GM21360 (cell line): ENCODE measurements around the gene GJB2.

Source experiments
- ATAC-seq: cut with Tn5 transposase; IDR thresholded peaks from one replicate; pipeline ENCODE4 v1.9.1; 2021; ENCODE audit warnings: mild to moderate bottlenecking, moderate library complexity; ENCODE audit not compliant: unreplicated experiment

Gene GJB2

DNA sequence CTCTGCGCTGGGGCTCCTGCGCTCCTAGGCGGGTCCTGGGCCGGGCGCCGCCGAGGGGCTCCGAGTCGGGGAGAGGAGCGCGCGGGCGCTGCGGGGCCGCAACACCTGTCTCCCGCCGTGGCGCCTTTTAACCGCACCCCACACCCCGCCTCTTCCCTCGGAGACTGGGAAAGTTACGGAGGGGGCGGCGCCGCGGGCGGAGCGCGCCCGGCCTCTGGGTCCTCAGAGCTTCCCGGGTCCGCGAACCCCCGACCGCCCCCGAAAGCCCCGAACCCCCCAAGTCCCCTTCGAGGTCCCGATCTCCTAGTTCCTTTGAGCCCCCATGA, at the start of gene GJB2:
TSS of gene GJB2 (minus strand) at position 103 of the 326 bp plus-strand sequence. CDS start 3,357 bp downstream, outside the sequence.
- no peak for ATAC-seq

DNA sequence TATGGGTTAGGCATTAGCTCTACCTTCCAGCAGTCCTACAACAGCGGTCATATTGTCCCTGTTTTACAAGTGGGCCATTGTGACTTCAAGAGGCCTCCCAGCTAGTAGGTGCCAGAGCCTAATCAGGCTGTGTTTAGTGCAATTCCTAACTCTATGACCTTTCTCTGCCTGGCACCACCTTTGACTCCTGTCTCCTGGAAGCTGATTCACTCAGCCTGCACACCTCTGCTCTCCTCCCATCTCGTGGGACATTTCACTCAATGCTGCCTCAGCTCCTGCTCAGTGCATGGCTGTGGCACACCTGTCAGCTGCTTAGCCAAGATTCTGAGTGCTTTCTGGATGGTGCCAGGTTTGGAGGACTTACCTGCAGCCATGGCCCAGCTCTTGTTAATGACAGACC, 48.9 kb upstream of the GJB2 start:
- no peak for ATAC-seq

DNA sequence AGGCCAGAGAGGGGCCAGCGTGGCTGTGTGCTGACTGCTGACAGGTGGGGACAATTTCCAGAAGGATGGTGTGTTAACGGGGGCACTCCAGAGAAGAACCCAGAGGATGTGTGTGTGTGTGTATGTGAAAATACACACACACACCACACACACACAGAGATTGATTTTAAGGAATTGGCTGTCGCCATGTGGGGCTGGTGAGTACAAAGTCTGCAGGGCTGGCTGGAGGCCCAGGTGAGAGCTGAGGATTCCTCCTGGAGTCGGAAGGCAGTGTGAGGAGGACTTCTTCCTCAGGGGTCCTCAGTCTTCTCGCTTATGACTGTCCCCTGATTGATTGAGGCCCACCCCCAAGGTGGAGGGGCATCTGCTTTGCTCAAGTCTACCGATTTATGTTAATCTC, 47.0 kb upstream of the GJB2 start:
- ATAC-seq = no peak

DNA sequence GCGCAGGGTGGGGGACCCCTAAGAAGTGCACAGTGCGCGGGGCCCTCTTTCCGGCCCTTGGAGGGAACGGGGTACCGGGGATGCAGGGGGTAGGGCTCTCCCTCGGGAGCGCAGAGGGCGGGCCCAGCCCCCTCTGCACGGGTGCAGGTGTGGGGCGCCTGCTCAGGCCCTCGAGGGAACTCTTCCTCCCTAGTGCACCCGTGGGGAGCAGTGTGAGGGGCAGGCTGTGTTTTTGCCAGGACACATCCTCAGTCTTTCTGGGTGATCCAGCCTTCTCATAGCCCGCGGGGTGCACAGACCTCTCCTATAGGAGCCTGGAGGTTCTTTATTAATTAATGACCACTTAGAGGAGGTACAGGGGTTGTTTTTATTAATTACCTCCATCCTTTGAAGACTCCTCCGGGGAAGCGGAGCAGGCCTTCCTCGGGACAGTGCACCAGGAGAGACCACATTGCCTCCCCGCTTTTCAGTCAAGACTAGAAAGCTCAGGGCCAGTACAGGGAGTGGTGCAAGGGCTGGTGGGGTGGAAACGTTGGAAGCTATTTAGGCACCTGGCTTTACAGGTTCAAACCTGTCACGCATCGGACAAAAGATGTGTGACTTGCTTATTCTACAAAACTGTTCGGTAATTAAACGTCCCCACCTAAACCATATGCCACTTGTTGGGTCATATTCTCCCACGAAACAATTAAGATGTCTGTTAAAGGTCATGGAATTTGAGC, 40.0 kb upstream of the GJB2 start:
- no peak for ATAC-seq

DNA sequence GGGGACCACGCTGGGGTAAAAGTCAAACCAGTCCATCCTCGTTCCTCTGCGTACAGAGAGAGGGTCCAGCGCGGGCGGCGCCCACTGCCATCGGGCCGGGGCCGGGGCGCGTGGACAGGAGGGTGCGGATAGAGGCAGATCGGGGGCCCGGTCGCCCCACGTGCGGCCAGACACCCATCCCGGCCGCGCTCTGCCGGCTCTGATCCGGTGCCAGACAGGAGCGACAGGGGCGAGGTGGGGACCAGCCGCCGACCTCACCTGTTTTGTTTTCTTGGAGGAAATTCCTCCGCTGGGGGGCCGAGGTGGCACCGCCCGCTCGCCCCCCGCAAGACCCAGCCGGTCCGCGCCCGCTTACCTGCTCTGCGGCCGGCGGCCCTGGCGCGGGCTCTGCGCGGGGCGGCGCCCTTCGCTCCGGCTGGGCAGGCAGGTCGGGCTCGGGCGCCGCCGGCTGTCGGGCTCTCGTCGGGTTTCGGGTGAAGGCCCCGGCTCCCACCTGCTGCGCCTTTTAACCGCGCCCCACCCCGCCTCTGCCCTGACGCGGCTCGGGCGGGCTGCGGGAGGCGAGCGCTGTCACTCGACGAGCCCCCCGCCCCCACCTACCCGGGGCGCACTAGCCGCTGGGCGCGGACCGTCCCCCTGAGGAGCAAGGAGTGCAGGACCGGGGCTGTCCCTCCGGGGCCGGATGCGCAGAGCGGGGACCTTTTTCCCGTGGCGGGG, 39.3 kb upstream of the GJB2 start, which contains the start of gene GJB6:
TSS of gene GJB6 (minus strand) at position 481 of the 717 bp plus-strand sequence. CDS start 8,839 bp downstream, outside the sequence.
- ATAC-seq = no peak

DNA sequence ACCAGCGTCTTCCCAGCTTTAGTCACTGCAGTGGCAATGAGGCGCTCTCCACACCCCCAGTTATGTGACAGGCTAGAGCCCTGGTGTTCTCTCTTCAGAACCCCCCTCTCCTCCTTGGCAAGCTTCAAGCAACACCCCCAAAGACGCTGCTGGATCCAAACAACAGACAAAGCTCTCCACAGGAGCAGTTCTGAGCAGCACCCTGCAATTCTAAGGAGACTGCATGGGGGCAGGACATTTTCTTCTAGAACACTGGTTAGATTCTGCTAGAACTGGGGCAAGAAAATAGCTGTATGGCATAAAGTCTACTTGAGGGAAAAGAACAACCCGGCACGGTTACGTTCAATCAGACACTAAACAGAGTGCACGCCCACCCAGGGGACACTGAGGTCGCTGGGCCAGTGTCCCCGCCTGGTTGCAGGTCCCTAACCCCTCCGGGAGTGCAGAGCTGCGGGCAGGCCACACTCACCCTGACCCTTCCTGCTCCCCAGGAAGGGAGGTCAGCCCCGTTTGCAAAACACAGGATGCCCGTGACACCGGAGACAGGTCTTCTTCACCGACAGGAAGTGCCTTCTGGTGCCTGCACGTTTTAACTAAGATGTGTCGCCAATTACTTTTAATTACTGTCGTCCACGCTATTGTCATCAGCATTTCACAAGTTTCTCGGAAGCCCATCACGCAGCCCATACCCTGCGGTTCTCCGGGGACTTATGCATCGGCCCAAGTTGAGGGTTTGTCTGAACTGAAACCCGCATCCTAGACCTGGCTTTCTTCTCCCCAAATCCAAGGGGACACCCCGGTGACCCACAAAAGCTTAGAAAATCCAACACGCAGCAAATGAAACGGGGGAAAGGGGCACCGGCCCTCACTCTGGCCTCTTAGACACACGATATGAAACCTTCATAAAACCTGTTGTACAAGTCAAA, 38.4 kb upstream of the GJB2 start:
- no peak for ATAC-seq

DNA sequence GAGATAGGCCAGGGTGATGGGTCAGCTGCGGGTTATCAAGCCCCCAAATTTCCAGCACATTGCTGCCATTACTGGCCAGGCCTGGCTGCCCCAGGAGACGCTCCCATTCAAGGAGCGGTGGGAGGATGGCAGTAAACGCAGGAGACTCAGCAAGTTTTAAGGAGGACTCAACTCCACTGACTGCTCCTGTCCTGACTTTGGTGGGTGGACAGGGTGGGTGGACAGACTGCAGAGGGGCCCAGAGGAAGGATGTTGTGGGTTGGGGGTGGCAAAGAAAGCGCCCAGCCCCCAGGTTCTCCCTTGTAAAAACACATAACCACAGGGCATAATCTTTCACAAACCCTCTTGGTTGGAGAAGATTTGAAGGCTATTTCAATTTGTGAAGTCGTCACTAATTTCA, 35.0 kb upstream of the GJB2 start:
- no peak for ATAC-seq

DNA sequence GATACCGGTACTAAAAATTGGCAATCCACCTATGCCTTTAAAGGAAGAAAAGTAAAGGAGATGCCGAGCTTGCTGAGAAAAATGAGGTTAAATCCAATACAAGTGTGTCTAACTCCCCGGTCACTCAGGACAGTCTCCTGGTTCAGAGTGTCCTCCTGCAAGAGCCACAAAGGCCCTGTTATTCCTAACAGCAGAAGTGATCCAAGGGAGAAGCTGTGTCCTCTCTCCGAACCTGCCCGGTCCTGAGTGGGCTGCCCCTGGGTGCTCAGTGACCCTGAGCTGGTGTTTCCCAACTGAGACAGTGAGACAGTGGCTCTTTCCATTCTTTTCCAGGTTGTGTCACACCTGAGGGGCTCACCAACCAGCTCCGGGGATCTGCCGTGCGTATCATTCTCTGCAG, 34.5 kb upstream of the GJB2 start:
- no peak for ATAC-seq

DNA sequence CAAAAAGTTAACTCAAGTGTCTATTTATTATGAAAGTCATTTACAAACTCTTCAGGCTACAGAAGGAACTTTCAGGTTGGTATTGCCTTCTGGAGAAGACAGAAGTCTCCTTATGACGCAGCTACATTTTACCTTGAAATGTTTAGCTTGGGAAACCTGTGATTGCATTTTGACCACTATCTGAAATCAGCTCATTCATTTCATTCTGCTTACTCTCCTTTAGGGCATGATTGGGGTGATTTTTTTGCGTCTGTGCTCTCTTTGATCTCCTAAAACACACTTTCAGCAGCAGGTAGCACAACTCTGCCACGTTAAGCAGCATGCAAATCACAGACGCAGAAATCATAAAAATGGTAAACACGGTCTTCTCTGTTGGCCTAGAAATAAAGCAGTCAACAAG, 29.8 kb upstream of the GJB2 start:
- ATAC-seq = no peak

DNA sequence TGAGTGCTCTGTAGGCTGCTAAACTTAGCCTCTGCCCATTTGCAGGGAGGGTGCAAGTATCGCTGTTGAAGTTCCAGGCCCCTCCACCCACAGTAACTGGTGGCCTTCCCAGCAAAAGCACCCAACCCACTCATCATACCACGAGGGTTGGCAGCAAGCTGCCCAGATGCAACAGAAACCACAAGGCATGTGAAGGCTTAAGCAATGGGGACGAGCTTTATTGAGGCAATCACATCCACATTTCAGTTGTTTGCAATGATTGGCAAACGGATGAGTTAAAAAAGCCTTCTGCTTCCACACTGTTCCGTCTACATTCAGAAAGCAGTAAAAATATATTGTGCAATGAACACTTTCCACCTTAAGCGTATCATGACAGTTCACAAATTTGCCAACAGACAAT, 29.0 kb upstream of the GJB2 start:
- ATAC-seq = no peak

DNA sequence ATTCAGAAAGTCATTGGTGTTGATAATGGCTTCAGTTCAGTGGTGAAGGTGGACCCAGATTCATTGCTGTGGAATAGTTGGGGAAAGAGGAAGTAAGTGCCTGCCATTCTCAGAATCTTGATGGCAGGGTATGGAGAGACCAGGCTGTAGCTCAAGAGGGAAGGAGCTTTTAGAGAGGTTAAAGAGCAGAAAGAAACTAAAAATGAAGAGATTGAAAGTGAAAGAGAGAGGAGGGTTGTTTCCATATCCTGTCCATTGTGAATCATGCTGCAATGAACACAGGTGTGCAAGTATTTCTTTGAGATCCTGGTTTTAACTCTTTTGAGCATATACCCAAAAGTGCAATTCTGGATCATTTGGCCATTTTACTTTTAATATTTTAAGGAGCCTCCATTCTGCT, 26.8 kb upstream of the GJB2 start:
- no peak for ATAC-seq

DNA sequence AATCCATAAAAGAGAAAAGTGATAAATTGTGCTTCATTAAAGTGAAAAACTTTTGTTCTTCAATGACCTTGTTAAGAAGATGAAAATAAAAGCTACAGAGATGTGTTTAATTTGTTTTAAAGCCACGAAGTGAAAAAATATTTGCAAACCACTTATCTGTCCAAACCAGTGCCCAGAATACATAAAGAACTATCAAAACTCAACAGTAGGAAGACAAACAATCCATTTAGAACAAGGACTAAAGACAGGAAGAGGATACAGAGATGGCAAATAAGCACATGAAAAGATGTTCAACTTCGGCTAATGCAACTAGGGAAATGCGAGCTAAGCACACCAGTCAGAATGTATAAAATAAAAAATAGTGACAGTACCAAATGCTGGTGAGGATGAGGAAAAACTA, 24.4 kb upstream of the GJB2 start:
- no peak for ATAC-seq

DNA sequence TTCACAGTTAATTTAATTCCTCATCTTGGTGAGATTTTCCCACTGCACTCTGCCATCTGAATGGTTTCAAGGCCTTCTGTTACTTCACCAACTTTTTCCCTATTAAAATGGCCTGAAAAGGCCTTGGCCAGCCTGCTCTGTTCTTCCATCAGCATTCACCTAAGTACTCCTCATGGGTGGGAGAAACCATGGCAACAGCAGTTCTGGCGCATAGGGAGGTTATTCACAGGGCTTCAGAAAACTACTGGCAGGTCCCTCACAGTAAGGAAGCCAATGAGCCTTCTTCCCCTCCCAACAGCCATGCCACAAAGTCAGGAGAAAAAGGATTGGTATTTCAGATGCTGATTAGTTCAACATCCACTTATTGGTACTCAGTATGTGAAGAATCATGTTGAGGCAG, 17.2 kb upstream of the GJB2 start:
- ATAC-seq = no peak

DNA sequence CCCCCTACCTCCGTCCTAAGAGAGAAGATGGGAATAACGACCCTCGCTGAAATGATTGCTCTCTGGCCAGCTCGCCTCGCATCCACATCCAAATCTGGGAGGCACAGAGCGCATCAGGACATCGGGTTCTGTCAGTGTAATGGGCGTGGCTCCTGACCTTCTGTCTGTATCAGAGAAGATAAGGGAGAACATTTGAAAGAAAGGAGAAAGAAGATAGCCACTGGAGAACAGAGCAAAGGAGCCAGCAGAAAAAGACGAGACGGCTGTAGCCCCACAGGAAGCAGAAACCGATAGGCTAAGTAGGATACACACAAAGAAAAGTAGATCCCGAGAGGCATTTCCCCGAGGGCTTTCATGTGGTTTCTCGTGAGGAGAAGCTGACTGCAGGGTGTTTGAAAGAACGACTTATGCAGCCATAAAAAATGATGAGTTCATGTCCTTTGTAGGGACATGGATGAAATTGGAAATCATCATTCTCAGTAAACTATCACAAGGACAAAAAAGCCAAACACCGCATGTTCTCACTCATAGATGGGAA, 14.0 kb upstream of the GJB2 start:
- ATAC-seq = no peak

DNA sequence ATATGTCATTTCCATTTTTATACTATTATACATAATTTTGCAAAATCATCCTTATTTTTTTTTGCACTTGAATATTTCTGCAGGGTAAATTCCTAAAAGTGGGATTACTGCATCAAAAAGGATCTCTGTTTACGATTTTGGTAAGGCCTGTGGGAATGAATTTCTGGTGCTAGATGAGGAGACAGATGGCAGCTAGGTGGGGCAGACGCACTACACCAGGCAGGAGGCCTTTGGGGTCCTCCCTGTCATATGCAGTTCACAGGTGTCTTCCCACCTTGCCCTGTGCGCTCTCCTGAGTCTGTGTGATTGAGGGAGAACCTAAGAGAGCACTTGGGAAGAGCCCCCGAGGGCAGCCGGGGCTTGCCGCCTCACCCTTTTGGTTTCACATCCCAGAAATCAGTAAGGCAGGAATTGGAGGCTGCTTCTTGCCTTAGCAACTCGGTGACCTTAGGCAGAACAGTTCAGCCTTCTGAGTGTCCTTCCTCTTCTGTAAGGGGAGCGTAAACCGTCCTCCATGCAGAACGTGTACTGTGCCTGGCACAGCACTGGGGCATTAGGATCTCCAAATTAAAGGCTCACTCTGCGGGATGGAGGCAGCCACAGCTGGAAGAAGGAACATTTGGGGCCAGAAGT, 13.4 kb upstream of the GJB2 start:
- no peak for ATAC-seq

DNA sequence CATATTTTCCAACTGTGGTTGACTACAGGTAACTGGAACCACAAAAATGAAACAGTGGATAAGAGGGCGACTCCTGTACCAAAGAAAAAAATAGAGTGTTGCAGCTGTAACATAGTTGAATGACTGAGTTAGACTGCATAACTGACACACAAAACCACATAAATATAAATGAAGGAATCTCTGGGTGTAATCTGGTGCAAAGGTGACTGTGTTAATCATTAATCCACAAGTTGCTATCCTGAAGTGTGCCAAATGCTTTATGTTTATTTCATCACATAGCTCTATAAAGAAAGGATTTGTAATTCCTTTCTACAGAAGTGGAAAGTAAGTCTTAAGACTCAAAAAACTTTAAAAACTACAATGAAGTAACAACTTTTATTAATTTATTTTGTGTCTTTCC, 6.0 kb upstream of the GJB2 start:
- ATAC-seq = no peak

DNA sequence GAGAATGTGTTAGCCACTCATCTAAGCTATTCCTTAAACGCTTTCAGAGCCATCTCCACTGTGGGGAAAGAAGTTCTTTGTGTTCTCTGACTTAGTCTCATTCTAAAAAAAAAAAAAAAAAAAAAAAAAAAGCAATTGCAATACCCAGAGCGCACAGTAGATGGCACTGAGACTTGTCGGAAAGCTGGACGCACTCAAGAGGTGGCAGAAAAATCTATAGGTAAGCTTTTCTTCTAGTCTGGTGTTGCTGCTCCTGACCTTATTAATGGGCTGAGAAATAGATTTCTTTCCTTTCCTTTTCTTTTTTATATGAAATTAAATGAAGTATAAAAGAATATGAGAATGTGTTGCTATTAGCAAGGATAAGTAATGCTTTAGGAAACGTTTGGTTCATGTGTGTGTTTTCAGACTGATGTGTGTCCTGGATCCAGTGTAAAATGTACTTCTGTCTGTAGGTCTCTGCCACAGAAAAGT, 4.7 kb upstream of the GJB2 start:
- ATAC-seq = no peak

DNA sequence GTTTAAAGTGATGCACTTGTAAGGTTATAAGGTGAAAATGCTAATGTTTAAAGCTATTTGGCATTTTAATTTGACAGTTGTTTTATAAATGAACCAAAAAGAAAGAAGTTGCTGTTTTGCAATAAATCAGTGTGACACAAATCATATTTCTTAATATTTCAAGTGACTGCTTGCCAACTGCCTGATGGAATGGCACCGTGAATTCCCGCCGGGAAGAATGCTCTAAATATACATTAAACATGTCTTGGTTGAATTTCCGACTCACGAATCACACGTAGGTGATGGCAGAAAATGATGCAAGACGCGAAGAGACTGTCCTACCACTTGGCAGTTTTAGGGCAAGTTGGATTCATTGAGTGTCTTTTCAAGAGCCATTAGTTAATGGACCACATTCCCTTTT, 3.1 kb upstream of the GJB2 start:
- no peak for ATAC-seq

DNA sequence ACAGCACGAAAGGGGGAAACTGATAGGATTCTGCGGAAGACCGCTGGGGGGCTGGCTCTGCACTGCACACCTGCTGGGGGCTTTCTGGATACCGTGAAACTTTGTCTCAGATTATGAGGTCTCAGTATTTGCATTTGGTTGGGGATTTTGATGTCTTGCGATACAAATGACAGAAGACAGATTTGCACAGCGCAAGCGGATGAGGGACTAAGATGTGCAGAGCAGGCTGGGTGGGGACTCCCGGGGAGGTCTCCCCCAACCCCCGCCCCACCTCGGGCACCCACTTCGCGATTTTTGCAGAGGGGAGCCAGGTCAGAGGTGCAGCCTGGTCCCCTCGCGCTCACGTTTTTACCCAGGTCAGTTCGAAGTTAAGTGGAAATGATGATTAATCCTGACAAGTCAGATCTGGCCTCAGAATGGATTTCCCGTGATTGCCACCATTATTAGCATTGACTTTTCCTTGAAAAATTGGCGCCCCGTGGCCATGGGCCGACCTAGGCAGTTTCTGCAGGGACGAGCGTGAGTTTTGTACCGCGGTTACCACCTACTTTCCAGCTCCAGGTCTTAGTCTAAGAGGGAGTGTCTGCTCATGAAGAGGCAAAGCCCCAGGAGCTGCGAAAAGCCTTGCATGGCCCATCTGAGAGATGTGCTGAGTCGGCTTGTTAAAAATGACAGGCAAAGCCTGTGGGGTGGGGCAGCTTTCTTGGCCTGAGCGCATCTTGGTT, 1.3 kb upstream of the GJB2 start:
- ATAC-seq = no peak
